Kidney (tissue), 14 donors: ENCODE results near the gene STK32B. TPM values are rescaled to one million over a fixed set of nuclear protein-coding genes. Genes with fewer than 3 reads are reported as not detected.

Experiments used
- DNase-seq, 5 donors: peaks; one replicate each; pipeline ENCODE4 v3.0.0-alpha.2; 2013 to 2020
- FAIRE-seq: peaks from 2 replicates; lab custom pipeline; 2012; peaks lifted over from hg19 to GRCh38; lab: Jason Lieb, UNC
- H3K27ac ChIP-seq, 2 donors: one replicate each; pipeline ENCODE4 v1.7.0; 2013; ENCODE audit warnings: low read depth in 2 of 2, low read length in 2 of 2, inconsistent platforms in 1 of 2
- H3K27me3 ChIP-seq: one replicate; pipeline ENCODE4 v1.7.1; 2013; ENCODE audit warnings: low read length, inconsistent platforms; ENCODE audit not compliant: control insufficient read depth, insufficient read depth
- H3K36me3 ChIP-seq, 3 donors: one replicate each; pipeline versions ENCODE4 v1.7.0 to v1.7.1; 2013; ENCODE audit warnings: low read length in 3 of 3, control low read depth in 1 of 3, inconsistent platforms in 1 of 3; ENCODE audit not compliant: insufficient read depth in 3 of 3, control insufficient read depth in 2 of 3
- H3K4me1 ChIP-seq, 3 donors: one replicate each; pipeline versions ENCODE4 v1.7.0 to v1.7.1; 2013; ENCODE audit warnings: low read length in 3 of 3, inconsistent platforms in 1 of 3, low read depth in 1 of 3; ENCODE audit not compliant: control insufficient read depth in 2 of 3, insufficient read depth in 2 of 3
- H3K4me3 ChIP-seq, 3 donors: one replicate each; pipeline versions ENCODE4 v1.7.0 to v1.8.1; 2013; ENCODE audit warnings: low read length in 3 of 3, control low read depth in 1 of 3, inconsistent platforms in 1 of 3
- H3K9ac ChIP-seq, 3 donors: one replicate each; pipeline versions ENCODE4 v1.7.0 to v1.7.1; 2013; ENCODE audit warnings: low read length in 3 of 3, control low read depth in 1 of 3, inconsistent platforms in 1 of 3
- H3K9me3 ChIP-seq, 3 donors: one replicate each; pipeline versions ENCODE4 v1.7.0 to v1.7.1; 2013; ENCODE audit warnings: low read length in 3 of 3, control low read depth in 1 of 3, inconsistent platforms in 1 of 3; ENCODE audit not compliant: control insufficient read depth in 2 of 3, insufficient read depth in 1 of 3
- intact Hi-C: fragments of 100-400 bp; cut with DNase I; formaldehyde crosslinking; loops from one replicate; pipeline ENCODE4 v1.11.1; 2022
- polyA plus RNA-seq: library from polyadenylated mRNA; stranded (reverse); fragments of 350-450 nt; fragmentation: Illumina TruSeq; extraction: RNeasy Lipid Tissue Mini Kit (QIAGEN cat#74804); gene quantifications from one replicate; pipeline ENCODE4 v1.2.3, GENCODE V29; 2014; ENCODE audit warnings: low read depth, low replicate concordance; ENCODE audit not compliant: insufficient read depth
- total RNA-seq: library from RNA; stranded (reverse); fragmentation: NEBNext Ultra II Directional; extraction: Animal tissue kit (Norgen Biotek cat#: 25700); gene quantifications from one replicate; pipeline ENCODE4 v1.2.1, GENCODE V29; 2021
- TF ChIP-seq, protein P1 (sequence below): IDR thresholded peaks from 3 replicates; pipeline ENCODE4 v1.5.1; 2012; ENCODE audit warnings: mild to moderate bottlenecking, moderate library complexity, borderline replicate concordance; ENCODE audit not compliant: insufficient read depth; ENCODE audit errors: extremely low read depth
- donor health status: control.
- donor health status: control.
- donor health status: control.
- donor health status: control.
- donor health status: control.
- donor health status: DM: yes; HTN: yes; CAD: no.
- donor health status: Normal renal cell carcinoma (clear cell type).

The STK32B gene
- total and polyA plus RNA-seq, 2 donors from 2014 or later, result 18.1 to 18.2 TPM

- Histone ChIP-seq H3K9ac (no peak overlapping the region), H3K4me1 (no peaks in the 10 kb centered on the region), H3K27ac (no peak overlapping the region), H3K27me3 (no peaks in the 10 kb centered on the region), H3K9me3 (peaks cover 0 to 2% (median 0%) of the 10 kb centered on the region in 3 donors), H3K36me3 (no peaks in the 10 kb centered on the region), H3K4me3 (no peak overlapping the region)
- intact Hi-C loops, result no loop called here
- no peak for DNase-seq
- TF ChIP-seq, protein P1, sequence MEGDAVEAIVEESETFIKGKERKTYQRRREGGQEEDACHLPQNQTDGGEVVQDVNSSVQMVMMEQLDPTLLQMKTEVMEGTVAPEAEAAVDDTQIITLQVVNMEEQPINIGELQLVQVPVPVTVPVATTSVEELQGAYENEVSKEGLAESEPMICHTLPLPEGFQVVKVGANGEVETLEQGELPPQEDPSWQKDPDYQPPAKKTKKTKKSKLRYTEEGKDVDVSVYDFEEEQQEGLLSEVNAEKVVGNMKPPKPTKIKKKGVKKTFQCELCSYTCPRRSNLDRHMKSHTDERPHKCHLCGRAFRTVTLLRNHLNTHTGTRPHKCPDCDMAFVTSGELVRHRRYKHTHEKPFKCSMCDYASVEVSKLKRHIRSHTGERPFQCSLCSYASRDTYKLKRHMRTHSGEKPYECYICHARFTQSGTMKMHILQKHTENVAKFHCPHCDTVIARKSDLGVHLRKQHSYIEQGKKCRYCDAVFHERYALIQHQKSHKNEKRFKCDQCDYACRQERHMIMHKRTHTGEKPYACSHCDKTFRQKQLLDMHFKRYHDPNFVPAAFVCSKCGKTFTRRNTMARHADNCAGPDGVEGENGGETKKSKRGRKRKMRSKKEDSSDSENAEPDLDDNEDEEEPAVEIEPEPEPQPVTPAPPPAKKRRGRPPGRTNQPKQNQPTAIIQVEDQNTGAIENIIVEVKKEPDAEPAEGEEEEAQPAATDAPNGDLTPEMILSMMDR, result no peak
- FAIRE-seq, result no peak
These were observed 205.1 kb downstream of the STK32B start for GRCh38 chr4:5256421-5256820.

GRCh38 chr4:5257086-5257485, 205.8 kb downstream of the STK32B start:
- no peaks in the 10 kb centered on the region for H3K27me3 ChIP-seq
- TF ChIP-seq, protein P1, result no peak
- intact Hi-C loops, result no loop called here
- DNase-seq (no peak), FAIRE-seq (no peak)
- H3K4me1 ChIP-seq, result no peaks in the 10 kb centered on the region
- no peak overlapping the region for H3K4me3 ChIP-seq
- H3K9ac ChIP-seq, result no peak overlapping the region
- peaks cover 0 to 2% (median 0%) of the 10 kb centered on the region in 3 donors for H3K9me3 ChIP-seq
- H3K27ac ChIP-seq, result no peak overlapping the region
- no peaks in the 10 kb centered on the region for H3K36me3 ChIP-seq

- Histone ChIP-seq H3K9me3 (peaks cover 0 to 2% (median 0%) of the 10 kb centered on the region in 3 donors), H3K27me3 (no peaks in the 10 kb centered on the region), H3K27ac (no peak overlapping the region), H3K4me1 (no peaks in the 10 kb centered on the region), H3K9ac (no peak overlapping the region), H3K36me3 (no peaks in the 10 kb centered on the region), H3K4me3 (no peak overlapping the region)
- DNase-seq, result no peak
- FAIRE-seq, result no peak
- intact Hi-C loops, result no loop called here
- TF ChIP-seq, protein P1, result no peak
These were observed 208.2 kb downstream of the STK32B start for GRCh38 chr4:5259471-5259870.

GRCh38 chr4:5260121-5260520, 208.8 kb downstream of the STK32B start:
- FAIRE-seq, result no peak
- DNase-seq, result no peak

More at GRCh38 chr4:5260121-5260520, 208.8 kb downstream of the STK32B start:
- Histone ChIP-seq H3K9me3 (peaks cover 0 to 2% (median 0%) of the 10 kb centered on the region in 3 donors), H3K27me3 (no peaks in the 10 kb centered on the region), H3K27ac (no peak overlapping the region), H3K4me1 (no peaks in the 10 kb centered on the region), H3K4me3 (no peak overlapping the region), H3K9ac (no peak overlapping the region), H3K36me3 (no peaks in the 10 kb centered on the region)
- intact Hi-C loops, result no loop called here
- TF ChIP-seq, protein P1, result no peak
